ENCODE data around the gene CLSTN1. TPM values are rescaled to one million over a fixed set of nuclear protein-coding genes. Genes with fewer than 3 reads are reported as not detected.
"Not testable (repeated sequence)": the region's sequence is repeated elsewhere in the genome, so short reads cannot be mapped to it uniquely, and the experiment has no call there.

Gene CLSTN1
- total RNA-seq, 1 donor from 2014 or later, result 121 TPM

- DNase-seq (ENCODE audit: low spot score) (no peak), ATAC-seq (no peak)
- intact Hi-C loops (cut with DNase I), result no loop called here
Measured at GRCh38 chr1:9780554-9781110, 43.1 kb downstream of the CLSTN1 start.

- no peak for DNase-seq (ENCODE audit: low spot score)
- no peak for ATAC-seq
- intact Hi-C loops (cut with DNase I), result no loop called here
Measured at GRCh38 chr1:9778905-9779304, 44.9 kb downstream of the CLSTN1 start.

GRCh38 chr1:9776685-9777084 is 47.1 kb downstream of the CLSTN1 start:
- intact Hi-C loops (cut with DNase I), result no loop called here
- DNase-seq (ENCODE audit: low spot score) (no peak), ATAC-seq (no peak)

GRCh38 chr1:9774712-9775679 is 48.8 kb downstream of the CLSTN1 start:
- ATAC-seq (no peak), DNase-seq (ENCODE audit: low spot score) (peak; percentile 34)
- intact Hi-C loops (cut with DNase I), result no loop called here

GRCh38 chr1:9770298-9770697 is 53.5 kb downstream of the CLSTN1 start:
- ATAC-seq, result no peak
- intact Hi-C loops (cut with DNase I), result no loop called here

GRCh38 chr1:9768983-9769382 is 54.8 kb downstream of the CLSTN1 start:
- DNase-seq (ENCODE audit: low spot score) (no peak), ATAC-seq (no peak)
- intact Hi-C loops (cut with DNase I), result no loop called here

More at GRCh38 chr1:9770298-9770697, 53.5 kb downstream of the CLSTN1 start:
- no peak for DNase-seq (ENCODE audit: low spot score)

GRCh38 chr1:9767964-9768668 is 55.6 kb downstream of the CLSTN1 start:
- no peak for ATAC-seq
- intact Hi-C loops (cut with DNase I), result no loop called here
- peak; percentile 51 for DNase-seq (ENCODE audit: low spot score)

- DNase-seq (ENCODE audit: low spot score), result no peak
- ATAC-seq, result peak; percentile 50
- intact Hi-C loops (cut with DNase I), result no loop called here
Measured at GRCh38 chr1:9766759-9767442, 56.9 kb downstream of the CLSTN1 start.

GRCh38 chr1:9764550-9764949 is 59.2 kb downstream of the CLSTN1 start:
- DNase-seq (ENCODE audit: low spot score) (no peak), ATAC-seq (no peak)
- intact Hi-C loops (cut with DNase I), result no loop called here

GRCh38 chr1:9763914-9764313 is 59.9 kb downstream of the CLSTN1 start:
- no peak for DNase-seq (ENCODE audit: low spot score)
- intact Hi-C loops (cut with DNase I), result no loop called here
- no peak for ATAC-seq

GRCh38 chr1:9762446-9762845 is 61.3 kb downstream of the CLSTN1 start:
- ATAC-seq; intact Hi-C loops (cut with DNase I): not testable (repeated sequence)
- peak; percentile 33 for DNase-seq (ENCODE audit: low spot score)

GRCh38 chr1:9761855-9762254 is 61.9 kb downstream of the CLSTN1 start:
- intact Hi-C loops (cut with DNase I), result no loop called here
- DNase-seq (ENCODE audit: low spot score) (peak; percentile 8), ATAC-seq (no peak)

GRCh38 chr1:9760824-9761223 is 62.9 kb downstream of the CLSTN1 start:
- no peak for DNase-seq (ENCODE audit: low spot score)
- intact Hi-C loops (cut with DNase I), result no loop called here
- ATAC-seq, result no peak

GRCh38 chr1:9759939-9760338 is 63.8 kb downstream of the CLSTN1 start:
- ATAC-seq (no peak), DNase-seq (ENCODE audit: low spot score) (no peak)
- intact Hi-C loops (cut with DNase I), result no loop called here

- intact Hi-C loops (cut with DNase I), result no loop called here
- DNase-seq (ENCODE audit: low spot score), result peak; percentile 44
- ATAC-seq, result no peak
Measured at GRCh38 chr1:9758559-9759121, 65.1 kb downstream of the CLSTN1 start.

GRCh38 chr1:9755441-9755995 is 68.2 kb downstream of the CLSTN1 start:
- intact Hi-C loops (cut with DNase I), result no loop called here
- ATAC-seq, result no peak
- no peak for DNase-seq (ENCODE audit: low spot score)

- DNase-seq (ENCODE audit: low spot score) (no peak), ATAC-seq (no peak)
- intact Hi-C loops (cut with DNase I), result no loop called here
Measured at GRCh38 chr1:9753121-9753531, 70.6 kb downstream of the CLSTN1 start.

GRCh38 chr1:9751971-9752370 is 71.8 kb downstream of the CLSTN1 start:
- DNase-seq (ENCODE audit: low spot score) (no peak), ATAC-seq (no peak)
- intact Hi-C loops (cut with DNase I), result no loop called here

- DNase-seq (ENCODE audit: low spot score) (no peak), ATAC-seq (no peak)
- intact Hi-C loops (cut with DNase I), result no loop called here
Measured at GRCh38 chr1:9749361-9749760, 74.4 kb downstream of the CLSTN1 start.
